K562 (cell line): ENCODE measurements around the gene HIP1R. TPM values are rescaled to one million over a fixed set of nuclear protein-coding genes. Genes with fewer than 3 reads are reported as not detected.
A peak's percentile ranks its signal among the peaks of the same experiment; 100 is the strongest.

ENCODE experiments used
- CHD2 ChIP-seq: IDR thresholded peaks from 2 replicates; pipeline ENCODE4 v1.6.1; 2011; ENCODE audit warnings: low read depth, low read length
- L3MBTL2 ChIP-seq: fragments of 450-650 bp; IDR thresholded peaks from 2 replicates; pipeline ENCODE4 v1.6.1; 2016; ENCODE audit warnings: mild to moderate bottlenecking, moderate library complexity
- MCM2 ChIP-seq: fragments of 450-650 bp; IDR thresholded peaks from 2 replicates; pipeline ENCODE4 v1.6.1; 2017; ENCODE audit warnings: low read depth, mild to moderate bottlenecking
- MEIS2 ChIP-seq: fragments of 450-650 bp; IDR thresholded peaks from 2 replicates; pipeline ENCODE4 v1.6.1; 2014; ENCODE audit warnings: mild to moderate bottlenecking; ENCODE audit not compliant: partially characterized antibody
- MYC ChIP-seq, 2 experiments: fragments of 250-450 bp in 1 of 2; sonication (Bioruptor Pico) in 1 of 2; IDR thresholded peaks; 2 replicates each; pipeline versions ENCODE4 v1.5.1 to v1.6.1; 2012 to 2021; ENCODE audit warnings: low read depth in 2 of 2, borderline replicate concordance in 1 of 2, improper control_type of control experiment in 1 of 2, low read length in 1 of 2, mild to moderate bottlenecking in 1 of 2, moderate library complexity in 1 of 2
- NCOA2 ChIP-seq, 2 experiments: fragments of 450-650 bp; IDR thresholded peaks; 2 replicates each; pipeline ENCODE4 v1.6.1; 2018; ENCODE audit warnings: mild to moderate bottlenecking in 2 of 2, moderate library complexity in 1 of 2; ENCODE audit not compliant: partially characterized antibody in 2 of 2
- POU5F1 ChIP-seq: fragments of 150-350 bp; IDR thresholded peaks from 2 replicates; pipeline ENCODE4 v1.6.1; 2014; ENCODE audit warnings: borderline replicate concordance, low read length, low read depth, mild to moderate bottlenecking; ENCODE audit not compliant: partially characterized antibody
- RAD21 ChIP-seq, 2 experiments: fragments of 250-450 bp in 1 of 2; fragments of 450-650 bp in 1 of 2; sonication (Bioruptor Pico) in 1 of 2; formaldehyde crosslinking in 1 of 2; IDR thresholded peaks in 1 of 2; conservative IDR thresholded peaks in 1 of 2; 2 replicates each; pipeline versions ENCODE4 v1.4.0 to v1.8.0; 2020 to 2022; ENCODE audit warnings: mild to moderate bottlenecking in 2 of 2, moderate library complexity in 1 of 2
- SMC3 ChIP-seq: conservative IDR thresholded peaks from 2 replicates; pipeline ENCODE4 v1.6.1; 2011; ENCODE audit warnings: low read depth, low read length, improper control_type of control experiment; ENCODE audit not compliant: insufficient read depth
- SRSF9 ChIP-seq: fragments of 200-400 bp; formaldehyde crosslinking; IDR thresholded peaks from 2 replicates; pipeline ENCODE4 v1.6.1; 2017; ENCODE audit warnings: low read depth, low read length, borderline replicate concordance
- SUPT5H ChIP-seq: fragments of 450-650 bp; IDR thresholded peaks from 2 replicates; pipeline ENCODE4 v1.6.1; 2016
- ZSCAN32 ChIP-seq: fragments of 450-650 bp; formaldehyde crosslinking; IDR thresholded peaks from 2 replicates; pipeline ENCODE4 v1.4.0; 2020; ENCODE audit warnings: mild to moderate bottlenecking, moderate library complexity
- polyA plus RNA-seq, 8 experiments: library from polyadenylated mRNA; depleted of rRNA in 4 of 8; stranded (reverse) in 5 of 8; unstranded in 3 of 8; fragments of >200 nt; fragmentation: Nextera tagmentation in 2 of 8; fragmentation: Illumina TruSeq in 1 of 8; extraction: Ambion mirVana in 2 of 8; extraction: Trizol in 1 of 8; gene quantifications; 2 replicates each; pipeline versions ENCODE4 v1.2.1 to v1.2.3, GENCODE V29; 2011 to 2014; ENCODE audit warnings: inconsistent platforms in 1 of 8, missing spikeins in 1 of 8
- total RNA-seq, 7 experiments: library from RNA; depleted of rRNA in 6 of 7; stranded (reverse); fragments of >200 nt in 6 of 7; fragmentation: Illumina TruSeq in 2 of 7; extraction: Trizol in 2 of 7; gene quantifications; 2 replicates each; pipeline versions ENCODE4 v1.2.1 to v1.2.3, GENCODE V29; 2011 to 2021; ENCODE audit warnings: low replicate concordance in 1 of 7
- TF ChIP-seq, protein P1 (sequence below): sonication (generic); formaldehyde crosslinking; IDR thresholded peaks from 2 replicates; pipeline ENCODE4 v1.8.0; 2022; ENCODE audit warnings: mild to moderate bottlenecking, low read depth, missing genetic modification reagents
- TF ChIP-seq, protein P2 (sequence below): sonication (generic); formaldehyde crosslinking; IDR thresholded peaks from 2 replicates; pipeline ENCODE4 v1.8.1; 2023; ENCODE audit warnings: mild to moderate bottlenecking, missing genetic modification reagents
- TF ChIP-seq, protein P3 (sequence below): sonication (generic); formaldehyde crosslinking; IDR thresholded peaks from 2 replicates; pipeline ENCODE4 v1.8.0; 2023; ENCODE audit warnings: missing genetic modification reagents, mild to moderate bottlenecking, borderline replicate concordance

The HIP1R gene
- total and polyA plus RNA-seq, 9 of the 15 experiments (the other 6 are each of a cell fraction or from before 2014, with no cell fraction given) = 0.15 to 31.0 (median 14.2) TPM

DNA sequence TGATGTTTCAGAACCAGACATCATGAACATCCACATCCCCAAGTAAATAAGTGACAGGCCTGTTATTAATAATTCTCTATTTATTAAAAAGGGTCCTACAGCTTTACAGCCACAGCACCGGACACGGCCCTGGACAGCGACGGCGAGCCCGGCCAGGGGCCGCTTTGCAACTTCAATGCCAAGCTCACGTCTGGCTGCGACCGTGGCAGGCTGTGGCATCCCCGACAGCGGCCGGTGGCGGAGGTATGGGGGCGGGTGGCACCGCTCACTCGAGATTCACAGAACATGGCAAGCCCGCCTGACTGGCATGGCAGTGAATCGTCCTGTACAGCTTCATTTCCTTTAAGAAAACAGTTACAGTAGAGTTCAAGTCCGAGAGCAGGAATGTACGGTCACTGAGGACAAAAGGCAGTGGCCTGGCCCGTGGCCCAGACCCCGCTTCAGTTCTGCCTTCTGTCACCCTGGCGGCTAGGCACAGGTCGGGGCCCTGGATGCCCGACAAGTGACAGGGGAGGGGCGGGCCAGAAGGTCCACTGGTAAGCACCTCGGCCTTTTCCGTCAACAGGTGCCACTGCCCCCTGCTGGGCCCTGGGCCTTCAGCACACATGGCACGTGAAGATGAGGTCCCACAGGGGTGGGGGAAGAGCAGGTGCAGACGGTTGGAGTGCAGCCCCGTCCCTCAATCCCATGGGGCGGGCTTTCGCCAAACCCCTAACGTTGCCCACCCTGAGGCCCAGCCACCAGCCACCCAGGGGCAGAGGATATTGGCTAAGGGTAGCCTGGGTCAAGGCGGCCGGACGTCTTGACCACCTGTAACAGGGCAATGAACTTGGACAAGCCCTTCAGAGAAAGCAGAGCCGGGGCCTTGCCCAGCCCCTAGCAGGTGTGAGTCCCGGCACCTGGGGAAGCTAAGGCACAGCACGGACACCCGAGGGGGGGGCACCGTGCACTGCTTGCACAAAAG, 30.3 kb downstream of the HIP1R start (continued):
- TF ChIP-seq RAD21 (CRISPR knock-in tag; conservative IDR thresholded peaks at IDR 0.05 in 1 of 2, IDR thresholded peaks at IDR 0.05 in 1 of 2) = 0 out of 4 replicates have a peak, but pooled peaks of 1 of the 2 experiments have one; percentile 21
- no peak for TF ChIP-seq L3MBTL2
- no peak for TF ChIP-seq NCOA2 (IDR thresholded peaks at IDR 0.05; ENCODE audit: partially characterized antibody in 2 of 2)
- TF ChIP-seq SUPT5H = peak; percentile 38; the same call in 1 of the 2 replicates
- TF ChIP-seq MYC (IDR thresholded peaks at IDR 0.05; ENCODE audit: low read depth, low read length) = peak; percentile 32; the same call in 1 of the 2 replicates
- no peak for TF ChIP-seq MYC (CRISPR knock-in tag; IDR thresholded peaks at IDR 0.05; ENCODE audit: borderline replicate concordance, low read depth)
- TF ChIP-seq MCM2 = no peak
- TF ChIP-seq, protein P1, sequence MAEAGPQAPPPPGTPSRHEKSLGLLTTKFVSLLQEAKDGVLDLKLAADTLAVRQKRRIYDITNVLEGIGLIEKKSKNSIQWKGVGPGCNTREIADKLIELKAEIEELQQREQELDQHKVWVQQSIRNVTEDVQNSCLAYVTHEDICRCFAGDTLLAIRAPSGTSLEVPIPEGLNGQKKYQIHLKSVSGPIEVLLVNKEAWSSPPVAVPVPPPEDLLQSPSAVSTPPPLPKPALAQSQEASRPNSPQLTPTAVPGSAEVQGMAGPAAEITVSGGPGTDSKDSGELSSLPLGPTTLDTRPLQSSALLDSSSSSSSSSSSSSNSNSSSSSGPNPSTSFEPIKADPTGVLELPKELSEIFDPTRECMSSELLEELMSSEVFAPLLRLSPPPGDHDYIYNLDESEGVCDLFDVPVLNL (CRISPR knock-in tag) = no peak
- no peak for TF ChIP-seq POU5F1
- TF ChIP-seq SMC3 = 0 out of 2 replicates have a peak, but pooled peaks have one; percentile 16
- TF ChIP-seq, protein P2, sequence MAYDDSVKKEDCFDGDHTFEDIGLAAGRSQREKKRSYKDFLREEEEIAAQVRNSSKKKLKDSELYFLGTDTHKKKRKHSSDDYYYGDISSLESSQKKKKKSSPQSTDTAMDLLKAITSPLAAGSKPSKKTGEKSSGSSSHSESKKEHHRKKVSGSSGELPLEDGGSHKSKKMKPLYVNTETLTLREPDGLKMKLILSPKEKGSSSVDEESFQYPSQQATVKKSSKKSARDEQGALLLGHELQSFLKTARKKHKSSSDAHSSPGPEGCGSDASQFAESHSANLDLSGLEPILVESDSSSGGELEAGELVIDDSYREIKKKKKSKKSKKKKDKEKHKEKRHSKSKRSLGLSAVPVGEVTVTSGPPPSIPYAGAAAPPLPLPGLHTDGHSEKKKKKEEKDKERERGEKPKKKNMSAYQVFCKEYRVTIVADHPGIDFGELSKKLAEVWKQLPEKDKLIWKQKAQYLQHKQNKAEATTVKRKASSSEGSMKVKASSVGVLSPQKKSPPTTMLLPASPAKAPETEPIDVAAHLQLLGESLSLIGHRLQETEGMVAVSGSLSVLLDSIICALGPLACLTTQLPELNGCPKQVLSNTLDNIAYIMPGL (CRISPR knock-in tag) = 0 out of 2 replicates have a peak, but pooled peaks have one; percentile 19
- TF ChIP-seq, protein P3, sequence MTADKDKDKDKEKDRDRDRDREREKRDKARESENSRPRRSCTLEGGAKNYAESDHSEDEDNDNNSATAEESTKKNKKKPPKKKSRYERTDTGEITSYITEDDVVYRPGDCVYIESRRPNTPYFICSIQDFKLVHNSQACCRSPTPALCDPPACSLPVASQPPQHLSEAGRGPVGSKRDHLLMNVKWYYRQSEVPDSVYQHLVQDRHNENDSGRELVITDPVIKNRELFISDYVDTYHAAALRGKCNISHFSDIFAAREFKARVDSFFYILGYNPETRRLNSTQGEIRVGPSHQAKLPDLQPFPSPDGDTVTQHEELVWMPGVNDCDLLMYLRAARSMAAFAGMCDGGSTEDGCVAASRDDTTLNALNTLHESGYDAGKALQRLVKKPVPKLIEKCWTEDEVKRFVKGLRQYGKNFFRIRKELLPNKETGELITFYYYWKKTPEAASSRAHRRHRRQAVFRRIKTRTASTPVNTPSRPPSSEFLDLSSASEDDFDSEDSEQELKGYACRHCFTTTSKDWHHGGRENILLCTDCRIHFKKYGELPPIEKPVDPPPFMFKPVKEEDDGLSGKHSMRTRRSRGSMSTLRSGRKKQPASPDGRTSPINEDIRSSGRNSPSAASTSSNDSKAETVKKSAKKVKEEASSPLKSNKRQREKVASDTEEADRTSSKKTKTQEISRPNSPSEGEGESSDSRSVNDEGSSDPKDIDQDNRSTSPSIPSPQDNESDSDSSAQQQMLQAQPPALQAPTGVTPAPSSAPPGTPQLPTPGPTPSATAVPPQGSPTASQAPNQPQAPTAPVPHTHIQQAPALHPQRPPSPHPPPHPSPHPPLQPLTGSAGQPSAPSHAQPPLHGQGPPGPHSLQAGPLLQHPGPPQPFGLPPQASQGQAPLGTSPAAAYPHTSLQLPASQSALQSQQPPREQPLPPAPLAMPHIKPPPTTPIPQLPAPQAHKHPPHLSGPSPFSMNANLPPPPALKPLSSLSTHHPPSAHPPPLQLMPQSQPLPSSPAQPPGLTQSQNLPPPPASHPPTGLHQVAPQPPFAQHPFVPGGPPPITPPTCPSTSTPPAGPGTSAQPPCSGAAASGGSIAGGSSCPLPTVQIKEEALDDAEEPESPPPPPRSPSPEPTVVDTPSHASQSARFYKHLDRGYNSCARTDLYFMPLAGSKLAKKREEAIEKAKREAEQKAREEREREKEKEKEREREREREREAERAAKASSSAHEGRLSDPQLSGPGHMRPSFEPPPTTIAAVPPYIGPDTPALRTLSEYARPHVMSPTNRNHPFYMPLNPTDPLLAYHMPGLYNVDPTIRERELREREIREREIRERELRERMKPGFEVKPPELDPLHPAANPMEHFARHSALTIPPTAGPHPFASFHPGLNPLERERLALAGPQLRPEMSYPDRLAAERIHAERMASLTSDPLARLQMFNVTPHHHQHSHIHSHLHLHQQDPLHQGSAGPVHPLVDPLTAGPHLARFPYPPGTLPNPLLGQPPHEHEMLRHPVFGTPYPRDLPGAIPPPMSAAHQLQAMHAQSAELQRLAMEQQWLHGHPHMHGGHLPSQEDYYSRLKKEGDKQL (CRISPR knock-in tag) = no peak
- 0 out of 2 replicates have a peak, but pooled peaks have one; percentile 2 for TF ChIP-seq CHD2
- TF ChIP-seq SRSF9 = no peak
- TF ChIP-seq ZSCAN32 (CRISPR knock-in tag) = no peak
- TF ChIP-seq MEIS2 = peak; percentile 36
